CD4-positive, alpha-beta T cell treated with Interleukin-4 for 4 hours (primary cell): ENCODE measurements around the gene ALPL.

Source experiments
- DNase-seq: peaks from one replicate; pipeline ENCODE4 v3.0.0-alpha.2; 2020

The ALPL gene

GRCh38 chr1:21621761-21622436 is 112.7 kb downstream of the ALPL start:
- no peak for DNase-seq

GRCh38 chr1:21622466-21623315 is 113.5 kb downstream of the ALPL start:
- DNase-seq = peak; percentile 5

GRCh38 chr1:21623410-21623961 is 114.3 kb downstream of the ALPL start:
- DNase-seq = no peak

DNA sequence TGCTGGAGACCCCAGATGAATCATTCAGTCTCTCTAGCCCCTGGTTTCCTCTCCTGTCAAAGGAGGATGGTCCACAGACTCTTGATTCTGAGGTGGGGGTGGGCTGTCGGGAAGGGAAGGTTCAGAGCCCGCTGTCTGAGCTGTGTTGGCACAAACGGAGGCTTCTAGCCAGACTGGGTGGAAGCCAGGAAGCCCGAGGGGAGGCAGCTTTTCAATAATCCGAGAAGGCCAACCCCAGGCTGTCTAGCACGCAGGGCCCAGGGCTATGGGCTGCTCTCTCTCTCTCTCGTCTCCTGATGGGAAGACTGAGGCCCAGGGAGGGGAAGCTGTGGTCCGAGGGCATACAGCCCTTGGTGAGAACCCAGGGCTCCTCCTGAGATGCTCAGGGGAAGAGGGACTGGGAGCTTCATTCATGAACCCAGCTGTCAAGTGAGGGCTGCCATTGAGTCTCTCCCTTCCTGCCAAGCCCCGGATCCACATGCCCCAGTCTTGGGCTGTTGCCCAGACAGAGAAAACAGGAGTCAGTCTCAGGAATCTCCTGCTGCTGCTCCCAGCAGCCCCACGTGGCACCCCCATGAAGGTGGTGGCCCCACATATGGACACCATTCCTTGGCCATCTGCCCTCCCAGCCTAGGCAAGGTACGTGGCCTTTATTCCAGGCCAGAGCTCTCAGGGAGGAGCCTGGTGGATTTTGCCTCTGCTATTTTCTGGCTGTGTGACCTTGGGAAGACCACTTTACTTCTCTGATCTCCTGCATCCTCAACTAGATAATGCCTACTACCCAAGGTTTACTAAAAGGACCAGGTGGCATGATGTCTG is 115.6 kb downstream of the ALPL start:
- DNase-seq = no peak

GRCh38 chr1:21625390-21626190 is 116.4 kb downstream of the ALPL start:
- no peak for DNase-seq

- DNase-seq = no peak
Observed at GRCh38 chr1:21626921-21627339, 117.7 kb downstream of the ALPL start.
